Pancreas (tissue), 10 donors: ENCODE data around the gene TMEM150A. TPM values are rescaled to one million over a fixed set of nuclear protein-coding genes. Genes with fewer than 3 reads are reported as not detected.

Experiments
- ATAC-seq, 4 donors: fragments of 200-7000 bp; cut with Tn5 transposase; one replicate each; pipeline versions ENCODE4 v1.8.0 to v1.9.1; 2020; ENCODE audit warnings: mild to moderate bottlenecking in 4 of 4, moderate library complexity in 4 of 4
- DNase-seq, 6 donors: peaks; one replicate each; pipeline ENCODE4 v3.0.0-alpha.2; 2020
- FAIRE-seq: peaks from 2 replicates; lab custom pipeline; 2012; peaks lifted over from hg19 to GRCh38; lab: Jason Lieb, UNC
- H3K27ac ChIP-seq, 4 donors: fragments of 200-600 bp; sonication (generic); 1 replicate in 3 of 4; 2 replicates in 1 of 4; pipeline versions ENCODE4 v1.5.0 to v1.8.0; 2020
- H3K27me3 ChIP-seq, 4 donors: fragments of 200-600 bp; one replicate each; pipeline ENCODE4 v1.8.0; 2021
- H3K36me3 ChIP-seq, 3 donors: fragments of 200-600 bp; sonication (generic) in 1 of 3; one replicate each; pipeline versions ENCODE4 v1.5.0 to v1.8.0; 2020 to 2021
- H3K4me1 ChIP-seq, 3 donors: fragments of 200-600 bp; one replicate each; pipeline ENCODE4 v1.8.0; 2021
- H3K4me3 ChIP-seq, 4 donors: fragments of 200-600 bp; sonication (generic) in 2 of 4; one replicate each; pipeline versions ENCODE4 v1.5.0 to v1.8.0; 2020 to 2021
- H3K9me3 ChIP-seq, 4 donors: fragments of 200-600 bp; one replicate each; pipeline ENCODE4 v1.8.0; 2021
- CTCF ChIP-seq, 4 donors: fragments of 200-600 bp; sonication (generic) in 3 of 4; IDR thresholded peaks; one replicate each; pipeline versions ENCODE4 v1.5.0 to v1.8.0; 2021; ENCODE audit warnings: antibody characterized with exemption in 4 of 4
- WGBS, 2 donors: extraction: QIAGEN DNeasy Blood & Tissue Kit; methylation state at CpG; one replicate each; pipeline ENCODE4 v1.1.7; 2013; 5-methylcytosine and 5-hydroxymethylcytosine counted together
- intact Hi-C, 3 donors: fragments of 100-400 bp; cut with DNase I; formaldehyde crosslinking; loops; one replicate each; pipeline versions ENCODE4 v1.11.1 to v1.14.2; 2022
- polyA plus RNA-seq, 2 donors: library from polyadenylated mRNA; stranded (reverse); fragments of 200-250 nt; gene quantifications; one replicate each; pipeline ENCODE4 v1.2.3, GENCODE V29; 2013
- total RNA-seq, 6 donors: library from RNA; stranded (reverse); fragmentation: NEBNext Ultra II Directional in 4 of 6; extraction: Animal tissue kit (Norgen Biotek cat#: 25700) in 4 of 6; gene quantifications; one replicate each; pipeline versions ENCODE4 v1.2.1 to v1.2.4, GENCODE V29; 2021 to 2023
- donor health status: healthy with polysubstance abuse.
- donor health status: DM: no; HTN: no; CAD: no; lungs with moderate emphysema.
- donor health status: DM: no; HTN: no; CAD: no.
- donor health status: control.
- donor health status: control.
- donor health status: Bipolar disorder and iron deficiency.
- donor health status: DM: yes; HTN: yes; CAD: no.
- donor health status: DM: no; HTN: no; CAD: no.
- donor health status: DM: no; HTN: no; CAD: no.
- donor health status: DM: yes; HTN: yes; CAD: no.

Gene TMEM150A
- total and polyA plus RNA-seq, 8 donors: 14.8 to 47.6 (median 18.3) TPM

- TF ChIP-seq CTCF (IDR thresholded peaks at IDR 0.05): no peak
- DNase-seq (peak; percentile 78 to 90 (median 82)), FAIRE-seq (no peak), ATAC-seq (peak; percentile 85 to 93 (median 90))
- intact Hi-C loops: no loop called here
- Histone ChIP-seq H3K36me3 (peaks cover 0 to 4% (median 0%) of the 10 kb centered on the region in 3 donors), H3K9me3 (no peaks in the 10 kb centered on the region), H3K27me3 (no peaks in the 10 kb centered on the region), H3K27ac (peak within 1 kb of the TSS; percentile 75 to 91 (median 83)), H3K4me1 (peaks cover 9 to 18% (median 11%) of the 10 kb centered on the region in 3 donors), H3K4me3 (peak within 1 kb of the TSS; percentile 32 to 70 (median 50))
- 5 to 6% methylated on average over 19 of the region's 19 CpGs for WGBS, 2 donors
Measured at GRCh38 chr2:85577386-85578242, 24.9 kb downstream of the TMEM150A start, which contains the start of gene VAMP8. Gene VAMP8 (plus strand): TSS chr2:85577586. CDS start chr2:85577647, 61 bp downstream.

- intact Hi-C loops: no loop called here
- no peaks in the 10 kb centered on the region for H3K27me3 ChIP-seq
- DNase-seq: no peak
- peak overlapping the region in 2 of 4 donors; percentile 60 to 70 for H3K4me3 ChIP-seq
- peaks cover 0 to under 1% (median 0%) of the 10 kb centered on the region in 3 donors for H3K36me3 ChIP-seq
- no peaks in the 10 kb centered on the region for H3K9me3 ChIP-seq
- FAIRE-seq: no peak
- peaks cover 9 to 18% (median 11%) of the 10 kb centered on the region in 3 donors for H3K4me1 ChIP-seq
- peak in 1 of 4 donors; percentile 4 for ATAC-seq
- no peak for TF ChIP-seq CTCF (IDR thresholded peaks at IDR 0.05)
- H3K27ac ChIP-seq: peak overlapping the region; percentile 75 to 91 (median 83)
- WGBS, 2 donors: 9 to 23% methylated on average over 3 of the region's 3 CpGs
Measured at GRCh38 chr2:85577063-85577385, 25.5 kb downstream of the TMEM150A start.

- DNase-seq (no peak), FAIRE-seq (no peak), ATAC-seq (no peak)
- no peak overlapping the region for H3K27ac ChIP-seq
- TF ChIP-seq CTCF (IDR thresholded peaks at IDR 0.05): no peak
- H3K4me3 ChIP-seq: no peak overlapping the region
- no peaks in the 10 kb centered on the region for H3K36me3 ChIP-seq
- H3K27me3 ChIP-seq: no peaks in the 10 kb centered on the region
- H3K4me1 ChIP-seq: peaks cover 9 to 18% (median 11%) of the 10 kb centered on the region in 3 donors
- H3K9me3 ChIP-seq: no peaks in the 10 kb centered on the region
- WGBS, 2 donors: 78 to 81% methylated on average over 8 of the region's 8 CpGs
- intact Hi-C loops: no loop called here
Measured at GRCh38 chr2:85575739-85576138, 26.8 kb downstream of the TMEM150A start.

- no peaks in the 10 kb centered on the region for H3K4me1 ChIP-seq
- H3K36me3 ChIP-seq: no peaks in the 10 kb centered on the region
- TF ChIP-seq CTCF (IDR thresholded peaks at IDR 0.05): no peak
- no peak overlapping the region for H3K27ac ChIP-seq
- no peak overlapping the region for H3K4me3 ChIP-seq
- H3K9me3 ChIP-seq: no peaks in the 10 kb centered on the region
- WGBS, 2 donors: 75 to 90% methylated on average over 4 of the region's 4 CpGs
- DNase-seq: no peak
- ATAC-seq: no peak
- intact Hi-C loops: no loop called here
- H3K27me3 ChIP-seq: no peaks in the 10 kb centered on the region
- no peak for FAIRE-seq
Measured at GRCh38 chr2:85566265-85566664, 36.2 kb downstream of the TMEM150A start.

GRCh38 chr2:85564144-85564563, 38.3 kb downstream of the TMEM150A start:
- FAIRE-seq: no peak

More at GRCh38 chr2:85564144-85564563, 38.3 kb downstream of the TMEM150A start:
- Histone ChIP-seq H3K27me3 (no peaks in the 10 kb centered on the region), H3K36me3 (no peaks in the 10 kb centered on the region), H3K4me1 (peaks cover 0 to 15% (median 9%) of the 10 kb centered on the region in 3 donors), H3K4me3 (no peak overlapping the region), H3K9me3 (no peaks in the 10 kb centered on the region), H3K27ac (no peak overlapping the region)
- DNase-seq (no peak), ATAC-seq (no peak)
- intact Hi-C loops: no loop called here
- WGBS, 2 donors: 85 to 87% methylated on average over 5 of the region's 5 CpGs
- TF ChIP-seq CTCF (IDR thresholded peaks at IDR 0.05): no peak
